Measurements from ENCODE around the gene FOXL2NB.

FOXL2NB gene

GRCh38 chr3:138945709-138946662 is 1.0 kb upstream of the FOXL2NB start:
- no peak for DNase-seq (ENCODE audit: low read depth)

GRCh38 chr3:138947495-138948121 is 591 bp downstream of the FOXL2NB start:
- DNase-seq (ENCODE audit: low read depth): no peak

- DNase-seq (ENCODE audit: low read depth): no peak
These were observed 1.5 kb downstream of the FOXL2NB start for GRCh38 chr3:138948371-138949001.

- no peak for DNase-seq (ENCODE audit: low read depth)
These were observed 2.0 kb downstream of the FOXL2NB start for GRCh38 chr3:138949002-138949418.

GRCh38 chr3:138949445-138950005 is 2.5 kb downstream of the FOXL2NB start:
- DNase-seq (ENCODE audit: low read depth): no peak

GRCh38 chr3:138950006-138950644 is 3.1 kb downstream of the FOXL2NB start:
- no peak for DNase-seq (ENCODE audit: low read depth)

GRCh38 chr3:138950701-138951100 is 3.7 kb downstream of the FOXL2NB start:
- no peak for DNase-seq (ENCODE audit: low read depth)

- DNase-seq (ENCODE audit: low read depth): no peak
These were observed 13.4 kb downstream of the FOXL2NB start for GRCh38 chr3:138960417-138960852.

- no peak for DNase-seq (ENCODE audit: low read depth)
These were observed 16.0 kb downstream of the FOXL2NB start for GRCh38 chr3:138962854-138963560.

- no peak for DNase-seq (ENCODE audit: low read depth)
These were observed 17.2 kb downstream of the FOXL2NB start for GRCh38 chr3:138964264-138964663.

GRCh38 chr3:138964923-138965322 is 17.9 kb downstream of the FOXL2NB start:
- DNase-seq (ENCODE audit: low read depth): no peak

- no peak for DNase-seq (ENCODE audit: low read depth)
These were observed 24.8 kb downstream of the FOXL2NB start for GRCh38 chr3:138971766-138972320.

- DNase-seq (ENCODE audit: low read depth): no peak
These were observed 25.9 kb downstream of the FOXL2NB start for GRCh38 chr3:138972941-138973340.

- DNase-seq (ENCODE audit: low read depth): no peak
These were observed 27.4 kb downstream of the FOXL2NB start for GRCh38 chr3:138974462-138974861.

GRCh38 chr3:138975351-138975750 is 28.3 kb downstream of the FOXL2NB start:
- DNase-seq (ENCODE audit: low read depth): no peak

- no peak for DNase-seq (ENCODE audit: low read depth)
These were observed 29.0 kb downstream of the FOXL2NB start for GRCh38 chr3:138976047-138976446.

GRCh38 chr3:138984816-138985215 is 37.8 kb downstream of the FOXL2NB start:
- DNase-seq (ENCODE audit: low read depth): no peak

GRCh38 chr3:138985932-138986331 is 38.9 kb downstream of the FOXL2NB start:
- DNase-seq (ENCODE audit: low read depth): no peak

- DNase-seq (ENCODE audit: low read depth): no peak
These were observed 40.2 kb downstream of the FOXL2NB start for GRCh38 chr3:138987181-138987580.

GRCh38 chr3:138995706-138996105 is 48.7 kb downstream of the FOXL2NB start:
- DNase-seq (ENCODE audit: low read depth): no peak
